HepG2 (cell line): ENCODE results near the gene SDK1. TPM values are rescaled to one million over a fixed set of nuclear protein-coding genes. Genes with fewer than 3 reads are reported as not detected.

Experiments used
- ATAC-seq: fragments of 200-7000 bp; cut with Tn5 transposase; 3 replicates; pipeline ENCODE4 v1.9.1; 2020; ENCODE audit warnings: mild to moderate bottlenecking, moderate library complexity
- BruUV-seq: library from RNA; stranded (reverse); fragments of 400-500 nt; replicated peaks from 2 replicates; lab custom pipeline; 2021; lab: Mats Ljungman, UMichigan
- CTCF ChIA-PET: fragments of 300-600 bp; formaldehyde crosslinking; extraction: SDS; loops from one replicate; lab custom pipeline; 2021; ENCODE audit warnings: low total read pairs, inconsistent platforms, low intra/inter-chr PET ratio; lab: Yijun Ruan, JAX
- POLR2A ChIA-PET: fragments of 350-600 bp; sonication (Branson Sonifier 250); formaldehyde crosslinking; loops from one replicate; lab custom pipeline; 2020; ENCODE audit warnings: antibody characterized with exemption, inconsistent platforms; lab: Yijun Ruan, JAX
- DNase-seq: peaks from one replicate; pipeline ENCODE4 v3.0.0-alpha.2; 2015; ENCODE audit warnings: low spot score
- FAIRE-seq: peaks from 3 replicates; lab custom pipeline; 2011; peaks lifted over from hg19 to GRCh38; lab: Jason Lieb, UNC
- H2AFZ ChIP-seq: one replicate; pipeline ENCODE4 v1.6.1; 2011; ENCODE audit warnings: low read length, inconsistent platforms
- H3K27ac ChIP-seq: fragments of 300-600 bp; 3 replicates; pipeline ENCODE4 v1.8.0; 2011; ENCODE audit warnings: mixed run types, mild to moderate bottlenecking, mixed read lengths, low read length, inconsistent platforms; ENCODE audit not compliant: insufficient read depth; ENCODE audit errors: extremely low read length
- H3K27me3 ChIP-seq, 2 experiments: fragments of 200-600 bp in 1 of 2; 2 replicates in 1 of 2; 3 replicates in 1 of 2; pipeline versions ENCODE4 v1.6.0 to v1.8.0; 2011; ENCODE audit warnings: low read length in 2 of 2, mild to moderate bottlenecking in 2 of 2, moderate library complexity in 2 of 2, inconsistent platforms in 1 of 2; ENCODE audit not compliant: insufficient read depth in 2 of 2, control insufficient read depth in 1 of 2
- H3K36me3 ChIP-seq, 2 experiments: fragments of 200-600 bp in 1 of 2; replicated peaks in 1 of 2; 2 replicates in 1 of 2; 3 replicates in 1 of 2; pipeline versions ENCODE4 v1.5.1 to v1.8.0; 2011; ENCODE audit warnings: low read length in 2 of 2, inconsistent platforms in 1 of 2; ENCODE audit not compliant: insufficient read depth in 2 of 2, control insufficient read depth in 1 of 2
- H3K4me1 ChIP-seq: 2 replicates; pipeline ENCODE4 v1.5.1; 2012; ENCODE audit warnings: low read length, inconsistent platforms; ENCODE audit not compliant: insufficient read depth
- H3K4me2 ChIP-seq: 2 replicates; pipeline ENCODE4 v1.6.0; 2011; ENCODE audit warnings: low read depth, low read length, inconsistent platforms
- H3K4me3 ChIP-seq, 3 experiments: fragments of 200-600 bp in 1 of 3; sonication (generic), shearing (Covaris generic) in 1 of 3; replicated peaks in 1 of 3; 2 replicates each; pipeline ENCODE4 v1.5.1; 2011 to 2016; ENCODE audit warnings: low read length in 3 of 3, inconsistent platforms in 2 of 3, low read depth in 2 of 3, mild to moderate bottlenecking in 2 of 3, control low read depth in 1 of 3, mixed read lengths in 1 of 3; ENCODE audit not compliant: insufficient read depth in 1 of 3
- H3K79me2 ChIP-seq: one replicate; pipeline ENCODE4 v1.6.1; 2011; ENCODE audit warnings: low read length, inconsistent platforms; ENCODE audit not compliant: insufficient read depth
- H3K9ac ChIP-seq: 2 replicates; pipeline ENCODE4 v1.6.0; 2011; ENCODE audit warnings: mild to moderate bottlenecking, low read depth, low read length, inconsistent platforms; ENCODE audit not compliant: insufficient read depth
- H3K9me3 ChIP-seq: 2 replicates; pipeline ENCODE4 v1.5.1; 2012; ENCODE audit warnings: mild to moderate bottlenecking, low read length
- H4K20me1 ChIP-seq: 2 replicates; pipeline ENCODE4 v1.6.0; 2011; ENCODE audit warnings: inconsistent platforms, mild to moderate bottlenecking, low read length, moderate library complexity; ENCODE audit not compliant: insufficient read depth
- CEBPB ChIP-seq: IDR thresholded peaks from 2 replicates; pipeline ENCODE4 v1.6.1; 2011; ENCODE audit warnings: low read depth, low read length, improper control_type of control experiment, borderline replicate concordance
- FOSL2 ChIP-seq: sonication (generic); formaldehyde crosslinking; IDR thresholded peaks from 2 replicates; pipeline ENCODE4 v1.4.0; 2020; ENCODE audit warnings: missing genetic modification reagents
- RAD21 ChIP-seq: fragments of 450-650 bp; formaldehyde crosslinking; IDR thresholded peaks from 2 replicates; pipeline ENCODE4 v1.5.0; 2020; ENCODE audit warnings: mild to moderate bottlenecking
- SATB2 ChIP-seq: sonication (generic); formaldehyde crosslinking; IDR thresholded peaks from 2 replicates; pipeline ENCODE4 v1.5.0; 2020; ENCODE audit warnings: missing genetic modification reagents
- SMC3 ChIP-seq: IDR thresholded peaks from 2 replicates; pipeline ENCODE4 v1.6.1; 2011; ENCODE audit warnings: low read length, improper control_type of control experiment
- STAG1 ChIP-seq: sonication (generic); formaldehyde crosslinking; IDR thresholded peaks from 2 replicates; pipeline ENCODE4 v1.4.0; 2020; ENCODE audit warnings: missing genetic modification reagents
- ZKSCAN1 ChIP-seq: fragments of 150-350 bp; IDR thresholded peaks from 2 replicates; pipeline ENCODE4 v1.6.1; 2014; ENCODE audit warnings: low read length
- WGBS: methylation state at CpG from one replicate; pipeline ENCODE4 v1.1.6; 2017; ENCODE audit warnings: low lambda C conversion rate; 5-methylcytosine and 5-hydroxymethylcytosine counted together
- in situ Hi-C: cut with HindIII; loops from 2 replicates; pipeline ENCODE4 v1.10.0; 2017; ENCODE audit warnings: low pct_unique_long_range_greater_than_20kb; ENCODE audit not compliant: extremely low pct_ligation_motif_present
- intact Hi-C: fragments of 100-400 bp; cut with micrococcal nuclease; formaldehyde crosslinking; loops from one replicate; pipeline ENCODE4 v1.10.0; 2022; ENCODE audit not compliant: unreplicated experiment
- polyA plus RNA-seq, 8 experiments: library from polyadenylated mRNA; depleted of rRNA in 3 of 8; stranded (reverse) in 7 of 8; unstranded in 1 of 8; fragments of >200 nt; fragmentation: Illumina TruSeq in 4 of 8; extraction: Trizol in 4 of 8; gene quantifications; 2 replicates each; pipeline versions ENCODE4 v1.2.1 to v1.2.3, GENCODE V29; 2011 to 2016; ENCODE audit warnings: low read depth in 4 of 8, missing spikeins in 1 of 8, mixed read lengths in 1 of 8; ENCODE audit not compliant: insufficient read depth in 1 of 8
- total RNA-seq, 5 experiments: library from RNA; depleted of rRNA; stranded (reverse); fragments of >200 nt; fragmentation: Illumina TruSeq; extraction: Trizol; gene quantifications; 2 replicates each; pipeline ENCODE4 v1.2.3, GENCODE V29; 2016; ENCODE audit warnings: low read depth in 1 of 5
- TF ChIP-seq, protein P1 (sequence below): sonication (generic); formaldehyde crosslinking; IDR thresholded peaks from 2 replicates; pipeline ENCODE4 v1.5.0; 2020; ENCODE audit warnings: mild to moderate bottlenecking, missing genetic modification reagents, moderate library complexity

SDK1 gene
- total and polyA plus RNA-seq, 2 of the 13 experiments (the other 11 are each of a cell fraction or from before 2014, with no cell fraction given): 0.35 to 2.4 TPM

DNA sequence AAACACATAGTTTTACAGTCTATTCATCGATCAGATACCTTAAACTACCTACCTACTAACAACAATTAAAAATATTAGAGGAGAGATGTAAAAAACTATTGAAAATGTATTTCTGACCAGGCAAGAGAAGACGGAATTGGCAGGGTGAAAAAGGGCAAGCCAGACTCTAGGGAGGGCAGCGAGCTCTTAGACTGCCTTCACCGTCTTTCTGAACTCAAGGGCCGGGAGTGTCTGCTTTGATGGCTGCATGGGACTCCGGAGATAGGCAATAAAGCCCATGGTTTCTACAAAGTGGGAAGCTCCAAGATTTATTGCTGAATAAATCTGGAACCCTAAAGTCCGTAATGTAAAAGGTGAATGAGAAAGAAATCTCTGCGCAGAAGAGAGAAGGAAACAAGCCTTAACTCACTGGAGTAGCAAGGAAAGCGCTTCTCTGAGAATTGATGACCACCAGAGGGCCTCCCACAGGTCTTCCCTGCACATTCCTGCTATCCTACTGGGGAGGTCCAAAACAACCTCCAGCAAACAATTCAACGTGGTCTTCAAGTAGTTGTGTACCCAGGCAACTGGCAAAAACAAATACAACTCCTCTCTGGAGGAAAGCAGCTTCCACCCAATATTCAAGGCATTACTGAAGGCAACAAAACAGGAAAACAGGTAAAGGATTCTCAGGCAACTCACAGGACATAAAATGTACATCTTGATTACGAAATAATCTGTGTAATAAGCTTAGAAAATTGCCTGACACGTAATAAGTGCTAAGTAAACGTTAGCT is 181.3 kb downstream of the SDK1 start:
- TF ChIP-seq SATB2: no peak
- no peak for TF ChIP-seq ZKSCAN1
- peak; percentile 65 for TF ChIP-seq STAG1 (CRISPR knock-in tag)
- TF ChIP-seq SMC3: peak; percentile 85
- TF ChIP-seq FOSL2 (CRISPR knock-in tag): no peak
- TF ChIP-seq, protein P1, sequence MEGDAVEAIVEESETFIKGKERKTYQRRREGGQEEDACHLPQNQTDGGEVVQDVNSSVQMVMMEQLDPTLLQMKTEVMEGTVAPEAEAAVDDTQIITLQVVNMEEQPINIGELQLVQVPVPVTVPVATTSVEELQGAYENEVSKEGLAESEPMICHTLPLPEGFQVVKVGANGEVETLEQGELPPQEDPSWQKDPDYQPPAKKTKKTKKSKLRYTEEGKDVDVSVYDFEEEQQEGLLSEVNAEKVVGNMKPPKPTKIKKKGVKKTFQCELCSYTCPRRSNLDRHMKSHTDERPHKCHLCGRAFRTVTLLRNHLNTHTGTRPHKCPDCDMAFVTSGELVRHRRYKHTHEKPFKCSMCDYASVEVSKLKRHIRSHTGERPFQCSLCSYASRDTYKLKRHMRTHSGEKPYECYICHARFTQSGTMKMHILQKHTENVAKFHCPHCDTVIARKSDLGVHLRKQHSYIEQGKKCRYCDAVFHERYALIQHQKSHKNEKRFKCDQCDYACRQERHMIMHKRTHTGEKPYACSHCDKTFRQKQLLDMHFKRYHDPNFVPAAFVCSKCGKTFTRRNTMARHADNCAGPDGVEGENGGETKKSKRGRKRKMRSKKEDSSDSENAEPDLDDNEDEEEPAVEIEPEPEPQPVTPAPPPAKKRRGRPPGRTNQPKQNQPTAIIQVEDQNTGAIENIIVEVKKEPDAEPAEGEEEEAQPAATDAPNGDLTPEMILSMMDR (CRISPR knock-in tag): peak; percentile 63
- 0 out of 2 replicates have a peak, but pooled peaks have one; percentile 15 for TF ChIP-seq RAD21 (CRISPR knock-in tag)
- peak; percentile 79 for TF ChIP-seq CEBPB
- no peak overlapping the region for H3K4me3 ChIP-seq
- no peaks in the 10 kb centered on the region for H3K36me3 ChIP-seq
- in situ Hi-C loops (no loop called here), intact Hi-C loops (loop anchor here (1.0 to 2.0 kb wide), 3 partner anchors 191 to 414 kb away; no protein-coding TSS in a partner anchor)
- H3K4me1 ChIP-seq: peaks cover 13% of the 10 kb centered on the region
- H3K79me2 ChIP-seq: no peaks in the 10 kb centered on the region
- FAIRE-seq: peak; percentile 80
- ChIA-PET CTCF (interaction anchor here (1.4 to 1.7 kb wide), 2 partner anchors 191 to 415 kb away, joined by 9 to 10 read pairs; no protein-coding TSS in a partner anchor), POLR2A (no interaction called here)
- DNase-seq: peak; percentile 55
- BruUV-seq: no TSS peak
- no peak overlapping the region for H3K9ac ChIP-seq
- 58% methylated on average over 13 of the region's 13 CpGs for WGBS
- H3K4me2 ChIP-seq: no peak overlapping the region
- no peak overlapping the region for H2AFZ ChIP-seq
- no peaks in the 10 kb centered on the region for H4K20me1 ChIP-seq
- no peak overlapping the region for H3K27ac ChIP-seq
- H3K9me3 ChIP-seq: no peaks in the 10 kb centered on the region
- ATAC-seq: peak; percentile 93
- H3K27me3 ChIP-seq: no peaks in the 10 kb centered on the region
